ENCODE data around the gene LRRC45. TPM values are rescaled to one million over a fixed set of nuclear protein-coding genes. Genes with fewer than 3 reads are reported as not detected.
A peak's percentile ranks its signal among the peaks of the same experiment; 100 is the strongest.

The LRRC45 gene
- total and polyA plus RNA-seq, 4 donors: 8.2 to 26.4 (median 19.5) TPM

DNA sequence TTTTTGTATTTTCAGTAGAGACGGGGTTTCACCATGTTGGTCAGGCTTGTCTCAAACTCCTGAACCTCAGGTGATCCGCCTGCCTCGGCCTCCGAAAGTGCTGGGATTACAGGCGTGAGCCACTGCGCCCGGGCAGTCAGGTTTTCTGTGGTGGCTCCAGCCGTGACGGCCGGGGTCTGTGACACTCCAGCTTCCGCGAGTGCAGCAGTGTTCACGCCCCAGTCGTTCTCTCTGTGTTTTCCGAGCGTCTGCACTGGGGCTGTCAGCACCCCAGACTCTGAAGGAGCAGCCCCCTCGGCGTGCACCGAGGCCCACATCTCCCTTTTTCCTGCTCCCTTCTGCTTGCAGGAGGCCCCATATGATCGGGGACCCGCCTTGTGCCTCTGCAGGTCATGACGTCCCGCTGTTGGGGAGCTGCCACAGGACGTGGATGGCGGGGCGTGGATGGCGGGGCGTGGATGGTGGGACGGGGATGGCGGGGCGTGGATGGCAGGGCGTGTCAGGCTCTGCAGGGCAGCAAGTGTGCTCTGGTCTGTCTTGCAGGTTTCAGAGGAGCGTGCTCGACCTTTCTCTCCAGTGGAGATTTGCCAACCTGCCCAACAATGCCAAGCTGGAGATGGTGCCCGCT is 40.0 kb upstream of the LRRC45 start:
- Histone ChIP-seq H3K4me1 (ENCODE audit: control insufficient read depth, insufficient read depth, low read length) (peaks cover 11% of the 10 kb centered on the region), H3K36me3 (ENCODE audit: control insufficient read depth, insufficient read depth, low read length) (peaks cover 84% of the 10 kb centered on the region), H3K9me3 (ENCODE audit: control insufficient read depth, insufficient read depth, low read length) (no peaks in the 10 kb centered on the region), H3K4me3 (ENCODE audit: low read depth, low read length) (no peak overlapping the region), H3K27ac (ENCODE audit: low read depth, low read length) (no peak overlapping the region), H3K27me3 (ENCODE audit: control insufficient read depth, insufficient read depth, low read length) (no peaks in the 10 kb centered on the region)
- no peak for DNase-seq (ENCODE audit: low read depth in 4 of 6, low spot score in 6 of 6)
- WGBS (ENCODE audit: insufficient coverage): 98% methylated on average over 35 of the region's 35 CpGs

DNA sequence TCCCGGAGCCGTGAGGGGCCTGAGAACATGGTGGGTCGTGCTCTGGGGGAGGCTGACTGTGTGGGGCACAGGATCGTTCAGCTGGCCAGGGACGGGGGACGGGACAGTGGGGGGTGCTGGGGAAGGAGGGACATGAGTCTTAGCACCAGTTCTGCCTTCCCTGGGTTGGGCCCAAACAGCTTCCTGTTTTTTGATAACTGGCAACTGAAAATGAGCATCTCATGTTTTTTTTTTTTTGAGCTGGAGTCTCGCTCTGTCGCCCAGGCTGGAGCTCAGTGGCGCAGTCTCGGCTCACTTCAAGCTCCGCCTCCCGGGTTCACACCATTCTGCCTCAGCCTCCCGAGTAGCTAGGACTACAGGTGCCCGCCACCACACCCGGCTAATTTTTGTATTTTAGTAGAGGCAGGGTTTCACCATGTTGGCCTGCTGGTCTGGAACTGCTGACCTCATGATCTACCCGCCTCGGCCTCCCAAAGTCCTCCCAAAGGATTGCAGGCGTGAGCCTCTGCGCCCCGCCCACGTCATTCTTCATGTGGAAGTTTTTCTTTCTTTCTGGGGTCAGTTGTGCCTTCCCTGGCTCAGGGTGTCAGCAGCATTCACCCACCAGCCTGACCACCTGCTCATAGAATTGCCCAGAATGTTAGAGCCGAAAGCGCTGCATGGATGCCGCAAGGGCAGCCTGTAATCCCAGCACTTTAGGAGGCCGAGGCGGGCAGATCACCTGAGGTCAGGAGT is 39.3 kb upstream of the LRRC45 start:
- H3K4me3 ChIP-seq (ENCODE audit: low read depth, low read length): no peak overlapping the region
- H3K4me1 ChIP-seq (ENCODE audit: control insufficient read depth, insufficient read depth, low read length): peaks cover 4% of the 10 kb centered on the region
- H3K9me3 ChIP-seq (ENCODE audit: control insufficient read depth, insufficient read depth, low read length): no peaks in the 10 kb centered on the region
- 97% methylated on average over 18 of the region's 26 CpGs for WGBS (ENCODE audit: insufficient coverage)
- DNase-seq (ENCODE audit: low read depth in 4 of 6, low spot score in 6 of 6): no peak
- peaks cover 86% of the 10 kb centered on the region for H3K36me3 ChIP-seq (ENCODE audit: control insufficient read depth, insufficient read depth, low read length)
- H3K27me3 ChIP-seq (ENCODE audit: control insufficient read depth, insufficient read depth, low read length): no peaks in the 10 kb centered on the region
- no peak overlapping the region for H3K27ac ChIP-seq (ENCODE audit: low read depth, low read length)

DNA sequence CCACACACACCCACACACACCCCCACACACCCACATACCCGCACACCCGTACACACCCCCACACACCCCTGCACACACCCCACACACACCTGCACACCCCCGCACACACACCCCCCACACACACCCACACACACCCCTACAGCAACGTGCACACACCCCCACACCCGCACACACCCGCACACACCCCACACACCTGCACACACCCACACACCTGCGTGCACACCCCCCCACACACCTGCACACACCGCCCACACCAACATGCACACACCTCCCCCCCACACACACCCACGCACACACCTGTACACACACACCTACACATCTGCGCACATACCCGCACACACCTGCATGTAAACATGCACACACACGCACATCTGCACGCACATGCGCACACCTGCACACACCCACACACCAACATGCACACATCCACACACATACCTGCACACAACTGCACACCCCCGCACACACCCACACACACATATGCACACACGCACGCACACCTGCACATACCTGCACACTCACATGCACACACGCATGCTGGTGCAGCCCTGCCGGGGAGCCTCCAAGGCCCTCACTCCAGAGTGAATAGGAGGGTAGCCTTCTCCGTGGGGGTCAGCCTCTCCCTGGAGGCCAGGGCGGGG is 38.2 kb upstream of the LRRC45 start:
- H3K27ac ChIP-seq (ENCODE audit: low read depth, low read length): no peak overlapping the region
- 93% methylated on average over 13 of the region's 21 CpGs for WGBS (ENCODE audit: insufficient coverage)
- H3K9me3 ChIP-seq (ENCODE audit: control insufficient read depth, insufficient read depth, low read length): no peaks in the 10 kb centered on the region
- no peak overlapping the region for H3K4me3 ChIP-seq (ENCODE audit: low read depth, low read length)
- peaks cover 84% of the 10 kb centered on the region for H3K36me3 ChIP-seq (ENCODE audit: control insufficient read depth, insufficient read depth, low read length)
- DNase-seq (ENCODE audit: low read depth in 4 of 6, low spot score in 6 of 6): no peak
- H3K27me3 ChIP-seq (ENCODE audit: control insufficient read depth, insufficient read depth, low read length): no peaks in the 10 kb centered on the region
- no peaks in the 10 kb centered on the region for H3K4me1 ChIP-seq (ENCODE audit: control insufficient read depth, insufficient read depth, low read length)

DNA sequence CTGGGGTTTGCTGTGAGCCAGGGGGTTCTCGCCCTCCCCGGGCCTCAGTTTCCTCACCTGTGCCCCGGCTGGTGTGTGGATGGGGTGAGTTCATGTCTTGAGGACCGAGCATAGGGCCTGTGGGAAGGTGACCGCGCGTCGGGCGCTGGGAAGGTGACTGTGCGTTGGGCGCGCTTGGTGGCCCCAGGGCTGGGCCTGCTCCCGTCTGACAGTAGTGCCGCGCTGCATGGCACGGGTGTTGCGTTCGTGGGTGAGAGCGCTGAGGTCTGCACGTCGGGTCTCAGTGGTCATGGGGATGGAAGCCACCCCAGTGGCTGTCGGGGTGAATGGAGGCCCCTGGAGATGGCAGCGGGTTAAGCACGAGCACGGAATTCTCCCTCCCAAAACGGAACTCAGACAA is 36.5 kb upstream of the LRRC45 start:
- H3K9me3 ChIP-seq (ENCODE audit: control insufficient read depth, insufficient read depth, low read length): no peaks in the 10 kb centered on the region
- WGBS (ENCODE audit: insufficient coverage): 96% methylated on average over 26 of the region's 26 CpGs
- H3K4me3 ChIP-seq (ENCODE audit: low read depth, low read length): no peak overlapping the region
- no peak for DNase-seq (ENCODE audit: low read depth in 4 of 6, low spot score in 6 of 6)
- no peak overlapping the region for H3K27ac ChIP-seq (ENCODE audit: low read depth, low read length)
- no peaks in the 10 kb centered on the region for H3K27me3 ChIP-seq (ENCODE audit: control insufficient read depth, insufficient read depth, low read length)
- H3K4me1 ChIP-seq (ENCODE audit: control insufficient read depth, insufficient read depth, low read length): peaks cover 14% of the 10 kb centered on the region
- peaks cover 93% of the 10 kb centered on the region for H3K36me3 ChIP-seq (ENCODE audit: control insufficient read depth, insufficient read depth, low read length)

DNA sequence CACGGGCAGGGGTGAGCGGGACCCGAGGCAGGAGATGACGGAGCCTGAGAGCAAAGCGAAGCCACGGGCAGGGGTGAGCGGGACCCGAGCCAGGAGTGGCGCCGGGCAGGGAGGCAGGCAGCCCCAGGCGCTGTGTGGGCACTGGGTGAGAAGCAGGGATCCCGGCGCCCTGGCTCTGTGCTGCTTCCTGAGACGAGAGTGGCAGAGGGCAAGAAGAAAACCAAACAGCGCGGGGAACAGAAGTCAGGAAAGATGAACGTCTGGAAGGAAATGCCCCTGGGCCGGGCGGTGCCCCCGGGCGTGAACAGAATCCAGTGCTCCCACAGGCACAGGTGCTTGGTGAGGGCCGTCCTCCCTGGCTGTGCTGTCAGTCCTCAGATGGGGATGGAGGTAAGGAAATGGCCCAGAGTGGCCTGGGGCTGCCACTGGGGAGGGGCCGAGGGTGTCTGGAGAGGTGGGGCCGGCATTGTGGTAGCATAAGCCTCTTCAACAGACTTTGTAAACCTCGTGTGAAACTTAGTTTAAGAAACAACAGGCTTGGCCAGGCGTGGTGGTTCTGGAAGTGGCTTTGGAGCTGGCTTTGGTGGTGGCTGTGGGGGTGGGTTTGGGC is 35.8 kb upstream of the LRRC45 start:
- H3K27me3 ChIP-seq (ENCODE audit: control insufficient read depth, insufficient read depth, low read length): no peaks in the 10 kb centered on the region
- WGBS (ENCODE audit: insufficient coverage): 93% methylated on average over 26 of the region's 26 CpGs
- DNase-seq (ENCODE audit: low read depth in 4 of 6, low spot score in 6 of 6): no peak
- no peak overlapping the region for H3K27ac ChIP-seq (ENCODE audit: low read depth, low read length)
- H3K9me3 ChIP-seq (ENCODE audit: control insufficient read depth, insufficient read depth, low read length): no peaks in the 10 kb centered on the region
- peaks cover 96% of the 10 kb centered on the region for H3K36me3 ChIP-seq (ENCODE audit: control insufficient read depth, insufficient read depth, low read length)
- no peak overlapping the region for H3K4me3 ChIP-seq (ENCODE audit: low read depth, low read length)
- peaks cover 21% of the 10 kb centered on the region for H3K4me1 ChIP-seq (ENCODE audit: control insufficient read depth, insufficient read depth, low read length)

DNA sequence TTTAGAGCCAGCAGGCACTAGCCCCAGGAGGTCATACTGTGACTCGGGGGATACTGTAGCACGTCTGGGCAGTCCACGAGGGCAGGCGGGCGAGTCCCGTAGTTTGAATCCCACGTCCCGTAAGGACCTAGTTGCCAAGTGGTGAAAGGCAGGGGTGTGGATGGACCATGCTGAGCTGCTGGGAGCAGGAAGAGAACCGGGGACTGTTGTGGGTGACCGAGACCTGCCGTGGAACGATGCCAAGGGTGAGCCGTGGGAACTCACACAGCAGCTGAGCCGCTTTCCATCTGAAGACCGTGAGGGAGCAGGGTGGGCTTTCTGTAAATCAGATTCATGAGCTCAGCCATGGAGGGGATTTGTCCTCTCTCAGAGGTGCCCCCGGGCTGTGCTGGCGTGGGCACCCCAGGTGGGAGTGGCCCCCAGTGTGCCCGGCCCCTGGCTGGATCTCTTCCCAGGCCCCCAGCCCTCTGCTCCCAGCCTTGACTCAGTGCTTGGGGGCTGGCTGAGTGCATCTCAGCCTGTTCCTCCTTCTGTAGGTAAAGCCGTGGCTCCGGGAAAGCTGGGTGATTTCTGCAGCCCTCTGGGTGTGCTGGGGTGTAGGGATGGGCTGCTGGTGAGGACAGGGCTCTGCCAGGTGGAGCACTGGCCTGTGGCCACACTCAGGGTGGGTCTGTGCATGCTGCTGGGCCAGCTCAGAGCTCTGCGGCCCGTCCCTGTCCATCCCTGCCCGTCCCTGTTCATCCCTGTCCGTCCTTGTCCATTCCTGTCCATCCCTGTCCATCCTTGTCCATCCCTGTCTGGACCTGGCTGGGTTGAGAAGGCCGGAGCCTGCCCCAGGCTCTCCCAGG is 32.0 kb upstream of the LRRC45 start:
- H3K36me3 ChIP-seq (ENCODE audit: control insufficient read depth, insufficient read depth, low read length): peaks cover 93% of the 10 kb centered on the region
- 58% methylated on average over 24 of the region's 25 CpGs for WGBS (ENCODE audit: insufficient coverage)
- H3K27ac ChIP-seq (ENCODE audit: low read depth, low read length): peak overlapping the region; percentile 65
- no peaks in the 10 kb centered on the region for H3K27me3 ChIP-seq (ENCODE audit: control insufficient read depth, insufficient read depth, low read length)
- no peak for DNase-seq (ENCODE audit: low read depth in 4 of 6, low spot score in 6 of 6)
- H3K4me1 ChIP-seq (ENCODE audit: control insufficient read depth, insufficient read depth, low read length): peaks cover 58% of the 10 kb centered on the region
- H3K9me3 ChIP-seq (ENCODE audit: control insufficient read depth, insufficient read depth, low read length): no peaks in the 10 kb centered on the region
- H3K4me3 ChIP-seq (ENCODE audit: low read depth, low read length): no peak overlapping the region

DNA sequence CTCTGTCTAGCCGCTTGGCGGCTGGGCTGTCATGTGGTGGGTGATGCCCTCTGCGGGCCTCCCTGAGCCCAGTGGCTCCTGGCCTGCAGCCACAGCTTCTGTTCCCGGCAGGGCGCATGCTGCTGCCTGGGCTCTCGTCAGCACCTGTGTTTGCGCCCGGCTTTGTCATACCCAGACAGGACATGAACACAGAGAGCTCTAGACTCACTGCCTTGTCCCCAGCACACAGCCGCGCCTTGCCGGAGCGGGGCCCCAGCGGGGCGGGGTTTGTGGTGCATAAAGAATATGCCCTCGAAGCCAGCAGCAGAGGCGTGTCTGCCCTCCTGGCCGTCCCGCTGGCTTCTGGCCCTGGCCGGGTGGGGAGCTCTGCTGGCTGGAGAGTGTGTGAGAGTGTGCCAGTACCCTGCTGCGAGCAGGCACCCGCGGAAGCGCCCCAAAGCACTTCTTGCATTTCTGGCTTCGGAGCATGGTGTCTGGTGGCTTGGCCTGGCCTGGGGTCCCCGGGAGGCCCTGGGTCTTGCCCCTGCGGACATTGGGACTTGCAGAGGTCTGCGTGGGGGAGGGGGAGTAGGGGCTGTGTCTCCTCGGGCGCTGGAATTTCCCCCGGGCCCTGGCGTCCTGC is 31.3 kb upstream of the LRRC45 start:
- H3K36me3 ChIP-seq (ENCODE audit: control insufficient read depth, insufficient read depth, low read length): peaks cover 93% of the 10 kb centered on the region
- 13% methylated on average over 26 of the region's 31 CpGs for whole genome bisulfite sequencing (ENCODE audit: insufficient coverage)
- peaks cover 62% of the 10 kb centered on the region for H3K4me1 ChIP-seq (ENCODE audit: control insufficient read depth, insufficient read depth, low read length)
- no peaks in the 10 kb centered on the region for H3K27me3 ChIP-seq (ENCODE audit: control insufficient read depth, insufficient read depth, low read length)
- H3K4me3 ChIP-seq (ENCODE audit: low read depth, low read length): peak overlapping the region; percentile 18
- peak overlapping the region; percentile 65 for H3K27ac ChIP-seq (ENCODE audit: low read depth, low read length)
- peak in 4 of 6 donors; percentile 24 to 84 (median 62) for DNase-seq (ENCODE audit: low read depth in 4 of 6, low spot score in 6 of 6)
- H3K9me3 ChIP-seq (ENCODE audit: control insufficient read depth, insufficient read depth, low read length): no peaks in the 10 kb centered on the region

DNA sequence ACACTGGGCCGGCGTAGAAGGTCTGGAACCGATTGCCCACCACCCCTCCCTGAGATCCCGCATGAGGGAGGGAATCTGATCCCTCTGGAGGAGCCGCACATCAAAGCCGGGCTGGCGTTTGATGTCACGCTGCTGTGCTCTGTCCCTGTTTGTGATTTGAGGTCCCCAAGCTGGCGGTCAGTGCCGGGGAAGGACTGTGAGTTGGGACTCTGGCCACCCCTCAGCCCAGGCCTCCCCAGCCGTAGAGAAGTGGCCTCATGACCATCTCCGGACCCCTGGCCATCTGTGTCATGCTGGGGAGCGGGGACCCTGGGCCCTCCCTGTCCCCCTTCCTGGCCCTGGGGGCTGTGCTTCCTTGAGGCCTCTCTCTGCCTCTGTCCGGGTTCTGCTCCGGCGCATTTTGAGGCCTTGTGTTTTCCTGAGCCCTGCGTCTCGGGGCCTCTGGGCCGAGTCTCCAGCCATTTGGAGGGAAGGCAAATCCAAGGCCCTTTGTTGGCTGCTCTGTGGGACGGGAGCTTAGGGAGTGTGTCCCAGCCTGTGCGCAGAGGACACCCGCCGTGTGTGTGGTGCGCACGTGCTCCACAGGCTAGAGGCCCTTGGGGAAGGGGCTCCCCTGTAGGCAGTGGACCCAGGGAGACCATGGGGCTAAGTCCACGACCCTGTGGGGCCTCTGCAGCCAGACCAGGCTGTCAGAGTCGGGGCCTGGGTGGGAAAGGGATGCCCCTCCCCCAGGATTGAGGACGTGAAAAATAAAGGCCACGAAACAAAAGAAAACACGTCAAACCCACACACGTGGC is 30.6 kb upstream of the LRRC45 start:
- no peak for DNase-seq (ENCODE audit: low read depth in 4 of 6, low spot score in 6 of 6)
- 53% methylated on average over 29 of the region's 31 CpGs for WGBS (ENCODE audit: insufficient coverage)
- H3K9me3 ChIP-seq (ENCODE audit: control insufficient read depth, insufficient read depth, low read length): no peaks in the 10 kb centered on the region
- peaks cover 91% of the 10 kb centered on the region for H3K36me3 ChIP-seq (ENCODE audit: control insufficient read depth, insufficient read depth, low read length)
- H3K4me1 ChIP-seq (ENCODE audit: control insufficient read depth, insufficient read depth, low read length): peaks cover 62% of the 10 kb centered on the region
- no peaks in the 10 kb centered on the region for H3K27me3 ChIP-seq (ENCODE audit: control insufficient read depth, insufficient read depth, low read length)
- peak overlapping the region; percentile 65 for H3K27ac ChIP-seq (ENCODE audit: low read depth, low read length)
- H3K4me3 ChIP-seq (ENCODE audit: low read depth, low read length): no peak overlapping the region
